HG03039 (cell line): ENCODE measurements around the gene UBQLN3.

Experiments
- ATAC-seq: cut with Tn5 transposase; IDR thresholded peaks from one replicate; pipeline ENCODE4 v1.9.1; 2021; ENCODE audit warnings: mild to moderate bottlenecking, moderate library complexity; ENCODE audit not compliant: unreplicated experiment

UBQLN3 gene

DNA sequence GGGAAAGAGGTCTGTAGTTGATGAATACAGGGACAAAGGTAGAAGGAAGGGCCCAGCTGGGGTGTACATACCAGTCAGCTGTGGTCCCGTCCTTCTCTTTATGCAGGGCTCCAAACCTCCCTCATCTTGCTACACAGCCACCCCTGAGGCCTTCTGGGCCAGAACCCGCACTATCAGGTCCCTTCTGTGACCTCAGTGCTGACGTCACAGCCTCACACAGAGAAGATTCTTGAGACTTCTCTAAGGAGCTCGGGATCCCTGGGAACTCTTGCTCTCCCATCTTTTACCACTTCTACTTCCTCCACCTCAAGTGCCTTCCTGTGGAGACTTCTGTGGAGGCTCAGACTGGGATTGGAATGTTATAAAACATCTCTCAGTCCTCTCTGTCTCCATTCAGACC lies at the start of gene UBQLN3:
UBQLN3 (minus strand) TSS at position 155 of the 400 bp plus-strand sequence. CDS start 399 bp downstream, outside the sequence.
- ATAC-seq = no peak

DNA sequence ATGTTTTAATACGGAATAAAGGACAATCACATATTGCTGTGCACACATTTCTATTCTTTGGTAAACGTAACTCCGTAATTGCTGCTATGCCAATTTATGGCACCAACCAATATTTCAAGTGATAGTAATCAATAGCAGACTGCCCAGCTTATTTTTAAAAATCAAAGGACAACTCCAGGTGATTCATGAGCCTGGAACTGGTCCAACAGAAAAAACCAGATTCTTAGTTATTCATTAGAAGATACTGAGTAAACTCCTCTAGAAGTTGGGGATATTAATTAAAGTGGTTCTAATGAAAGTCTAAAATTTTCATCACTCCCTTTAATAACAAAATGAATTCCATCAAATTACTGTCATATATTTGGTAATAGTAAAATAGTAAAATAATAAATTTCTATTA lies 48.0 kb upstream of the UBQLN3 start:
- ATAC-seq = no peak

DNA sequence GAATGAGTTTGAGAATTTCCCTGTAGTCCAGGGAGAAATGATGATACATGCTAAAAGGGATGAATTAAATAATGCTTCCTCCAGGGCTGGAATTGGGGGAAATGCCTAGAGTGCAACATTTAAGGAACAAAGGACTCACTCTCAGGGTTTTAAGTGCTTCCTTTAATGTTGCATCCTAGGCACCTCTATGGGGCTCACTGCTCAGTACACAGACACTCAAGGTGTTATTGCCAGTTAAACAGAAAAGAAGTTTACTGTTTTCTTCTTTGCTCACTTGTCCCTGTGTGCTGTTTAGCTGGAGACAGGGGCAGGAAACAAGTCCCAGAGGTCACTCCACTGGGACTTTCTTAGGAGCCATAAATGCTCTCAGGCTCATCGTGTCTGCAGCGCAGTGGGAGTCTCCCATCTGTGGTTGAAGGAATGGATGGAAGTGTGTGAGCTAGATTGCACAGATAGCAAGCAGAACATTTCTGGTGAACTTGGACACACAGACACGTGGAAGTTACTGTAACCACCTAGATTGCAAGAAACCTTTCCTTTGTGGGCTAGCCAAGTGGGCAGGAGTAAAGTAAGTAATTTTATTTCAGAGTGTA lies 46.9 kb upstream of the UBQLN3 start:
- no peak for ATAC-seq

DNA sequence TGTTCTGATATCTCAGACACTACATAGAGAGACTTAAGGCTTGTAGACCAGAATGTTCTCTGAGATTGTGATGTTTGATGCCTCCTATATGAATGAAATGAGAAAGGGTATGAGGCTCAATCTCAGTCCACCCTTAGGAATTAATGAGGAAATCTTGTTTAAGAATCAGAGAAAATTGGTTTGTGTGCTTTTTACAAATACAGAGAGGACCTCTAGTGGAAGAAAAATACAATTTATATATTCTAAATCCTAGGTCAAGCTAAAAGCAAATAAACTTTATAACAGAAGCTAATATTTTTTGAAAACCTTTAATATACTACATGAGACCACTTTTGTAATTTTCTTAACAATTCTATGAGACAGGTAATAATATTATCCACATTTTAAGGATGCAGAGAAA lies 43.6 kb upstream of the UBQLN3 start:
- ATAC-seq = no peak

DNA sequence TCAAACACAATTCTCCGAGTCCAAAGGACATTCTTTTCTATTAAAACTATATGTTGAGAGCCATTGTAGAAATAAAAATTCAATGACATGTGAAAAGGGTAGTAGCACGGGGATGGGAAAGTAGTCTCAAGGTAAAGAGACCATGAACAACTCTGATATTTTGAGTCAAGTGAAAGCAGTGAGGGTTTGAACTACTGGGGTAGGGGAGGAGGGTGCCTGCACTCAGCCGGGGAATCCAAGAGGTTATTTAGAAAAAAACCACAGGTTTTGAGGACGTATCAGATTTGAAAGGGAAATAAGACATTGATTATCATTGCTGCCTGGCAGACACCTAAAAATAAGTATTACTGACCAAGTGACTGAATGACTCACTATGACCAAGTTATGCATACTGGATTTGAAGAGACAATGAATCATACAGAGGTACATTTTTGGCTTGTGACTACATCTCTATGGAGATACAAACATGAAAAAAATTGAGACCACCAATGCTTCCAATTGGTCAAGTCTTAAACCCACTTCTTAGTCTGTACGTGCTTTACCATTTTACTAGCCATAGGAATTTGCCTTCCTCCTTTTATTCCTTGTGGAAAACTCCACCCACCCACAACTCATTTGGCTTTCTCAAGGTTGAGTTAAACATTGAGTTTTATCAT lies 40.8 kb upstream of the UBQLN3 start:
- ATAC-seq = no peak

DNA sequence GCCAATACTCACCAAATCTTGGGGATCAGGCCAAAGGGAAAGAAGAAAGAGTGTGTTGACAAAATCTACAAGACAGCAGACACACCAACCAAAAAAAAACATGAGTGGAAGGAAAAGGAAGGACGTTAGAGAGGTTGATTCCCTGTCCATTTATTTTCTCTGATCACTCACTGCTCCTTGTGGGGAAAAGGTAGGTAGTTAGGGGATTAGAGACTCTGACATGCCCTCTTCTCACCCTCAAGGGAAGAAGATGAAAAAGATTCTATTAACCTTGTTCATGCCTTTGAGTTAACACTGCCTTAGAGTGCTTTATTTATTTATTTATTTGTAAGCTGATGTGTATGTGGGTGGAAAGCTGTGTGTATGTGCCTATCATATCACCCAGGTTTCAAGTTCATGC lies 38.7 kb upstream of the UBQLN3 start, which contains the start of gene OR52H1:
OR52H1 (minus strand) TSS at position 101 of the 400 bp plus-strand sequence. CDS start 3,035 bp downstream, outside the sequence.
- ATAC-seq = no peak

DNA sequence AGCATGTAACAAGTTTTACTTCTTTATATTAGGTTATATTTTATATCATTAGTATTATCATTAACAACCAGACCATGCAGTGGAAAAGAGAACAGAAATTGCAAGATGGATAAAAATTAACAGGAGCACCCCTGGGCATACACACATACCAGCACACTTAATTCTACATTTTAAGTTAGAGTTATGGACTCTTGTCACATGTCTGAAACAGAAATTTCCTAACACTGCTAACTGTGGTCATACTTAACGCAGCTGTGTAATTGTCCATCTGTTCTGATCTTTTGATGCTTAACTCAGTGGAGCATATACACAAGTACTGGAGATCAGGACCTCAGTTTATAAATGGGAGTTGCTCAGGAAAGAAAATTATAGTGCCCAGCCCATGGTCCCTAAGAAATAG lies 38.2 kb upstream of the UBQLN3 start:
- no peak for ATAC-seq

DNA sequence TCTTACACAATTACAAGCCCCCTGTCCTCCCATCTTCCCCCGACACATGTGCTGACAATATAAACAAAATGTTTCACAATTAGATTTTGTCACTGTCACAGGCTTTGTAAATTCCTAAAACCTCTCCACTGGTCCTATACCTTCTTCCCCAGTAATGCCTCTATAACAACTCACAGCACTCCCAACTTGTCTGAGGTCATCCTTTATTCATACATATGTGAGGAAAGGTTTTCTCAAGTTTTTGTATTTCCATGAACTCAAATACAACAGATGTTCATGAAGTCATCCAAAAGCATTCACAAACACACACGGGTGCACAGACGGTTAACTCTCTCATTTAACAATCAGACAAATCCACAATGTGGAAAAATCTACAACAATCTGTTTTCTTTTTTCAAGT lies 36.7 kb upstream of the UBQLN3 start:
- ATAC-seq = no peak

DNA sequence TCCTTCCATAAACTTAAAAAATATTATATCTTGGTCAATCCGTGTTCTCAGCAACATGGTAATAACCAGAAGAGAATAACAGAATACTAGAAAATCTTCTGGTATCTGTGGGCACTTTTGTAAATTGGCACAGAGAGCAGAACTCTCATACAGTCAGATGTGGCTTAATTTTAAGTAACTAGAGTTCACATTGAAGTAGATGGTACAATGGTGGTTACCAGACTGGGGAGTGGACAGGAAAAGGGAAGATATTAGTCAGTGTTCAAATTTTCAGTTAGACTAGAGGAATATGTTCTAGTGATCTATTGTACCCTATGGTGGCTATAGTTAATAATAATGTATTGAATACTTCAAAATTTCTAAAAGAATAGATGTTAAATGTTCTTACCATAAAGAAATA lies 31.7 kb upstream of the UBQLN3 start:
- no peak for ATAC-seq

DNA sequence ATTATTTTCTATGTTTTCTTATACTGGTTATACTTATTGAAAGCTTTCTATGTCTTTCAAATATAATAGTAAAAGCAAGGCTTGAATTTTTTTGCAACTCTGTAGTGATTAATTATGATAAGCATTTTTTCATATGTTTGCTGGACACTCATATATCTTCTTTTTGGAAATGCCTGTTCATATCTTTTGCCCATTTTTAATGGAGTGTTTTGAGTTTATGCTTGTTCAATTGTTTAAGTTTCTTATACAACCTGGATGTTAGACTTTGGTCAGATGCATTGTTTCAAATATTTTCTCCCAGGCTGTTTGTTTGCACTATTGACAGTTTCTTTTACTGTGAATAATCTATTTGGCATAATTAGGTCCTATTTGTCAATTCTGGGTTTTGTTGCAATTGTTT lies 26.7 kb upstream of the UBQLN3 start:
- no peak for ATAC-seq

DNA sequence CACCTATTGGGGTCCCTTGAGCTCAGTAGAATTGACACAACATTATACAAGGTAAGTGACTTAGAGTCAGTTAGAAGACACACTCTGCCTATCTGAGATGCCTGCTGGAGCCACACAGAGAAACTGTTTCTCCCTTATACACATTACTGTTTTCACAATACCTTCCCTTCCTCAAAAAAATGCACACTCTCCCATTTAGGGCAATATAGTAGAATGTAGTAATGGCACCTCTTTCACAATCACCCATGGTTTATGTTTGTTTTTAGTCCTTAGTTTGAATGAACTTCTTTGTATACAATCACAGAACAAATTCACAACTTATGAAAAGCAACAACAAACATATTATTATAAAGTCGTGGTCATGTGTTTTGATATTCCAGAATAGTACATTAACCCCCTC lies 24.3 kb upstream of the UBQLN3 start:
- ATAC-seq = no peak

DNA sequence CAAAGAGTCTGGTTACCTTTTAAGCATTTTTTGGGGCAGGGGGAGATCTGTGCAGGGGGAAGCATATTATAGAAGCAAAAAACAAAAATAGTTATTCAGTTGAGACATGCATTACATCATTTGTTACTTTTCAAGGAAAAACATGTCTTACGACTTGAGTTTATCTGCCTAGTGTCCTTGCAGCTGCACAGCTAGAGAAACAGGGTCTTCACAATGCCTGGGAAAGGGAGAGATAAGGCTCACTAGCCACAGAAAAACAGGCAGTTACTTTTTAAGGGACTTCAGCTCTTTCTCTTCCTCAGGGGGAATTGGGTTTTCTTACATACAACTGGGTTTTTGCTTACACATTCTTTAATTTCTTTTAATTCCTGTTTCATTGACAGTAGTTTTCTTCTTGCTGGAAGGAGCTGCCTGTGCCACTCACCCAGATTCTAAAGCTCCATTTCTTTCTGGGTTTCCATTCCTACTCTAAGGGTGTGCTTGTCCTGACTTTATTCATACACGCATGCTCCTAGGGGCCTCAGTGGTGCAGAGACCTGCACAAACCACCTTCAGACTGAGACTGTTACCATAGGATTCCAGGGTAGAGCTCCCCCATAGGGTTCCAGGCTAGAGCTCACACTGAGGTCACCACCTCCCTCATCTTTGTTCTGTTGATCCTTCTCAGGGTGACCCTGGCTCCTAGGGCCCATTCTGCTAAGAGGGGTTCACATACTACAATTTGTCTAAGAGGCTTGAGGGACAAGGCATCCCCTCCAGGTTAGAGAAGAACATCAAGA lies 21.5 kb upstream of the UBQLN3 start:
- no peak for ATAC-seq

DNA sequence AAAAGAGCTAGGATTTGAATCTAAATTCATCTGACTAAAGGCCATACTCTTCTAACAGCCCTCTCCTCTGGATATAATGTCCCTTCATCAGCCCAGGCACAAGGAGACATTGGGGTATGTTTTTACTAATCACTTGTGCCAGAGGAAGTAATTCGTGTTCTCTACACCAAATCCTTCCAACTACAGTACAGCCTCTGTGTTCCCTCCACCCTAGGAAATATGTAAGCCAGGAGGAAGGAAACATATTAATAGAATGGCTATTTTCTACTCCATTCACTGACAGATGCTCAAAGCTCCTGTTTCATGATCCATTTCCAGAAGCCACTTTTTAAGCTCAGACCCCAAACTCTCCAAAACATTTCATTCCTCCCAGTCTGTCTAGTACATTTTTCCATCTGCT lies 18.7 kb upstream of the UBQLN3 start:
- ATAC-seq = no peak

DNA sequence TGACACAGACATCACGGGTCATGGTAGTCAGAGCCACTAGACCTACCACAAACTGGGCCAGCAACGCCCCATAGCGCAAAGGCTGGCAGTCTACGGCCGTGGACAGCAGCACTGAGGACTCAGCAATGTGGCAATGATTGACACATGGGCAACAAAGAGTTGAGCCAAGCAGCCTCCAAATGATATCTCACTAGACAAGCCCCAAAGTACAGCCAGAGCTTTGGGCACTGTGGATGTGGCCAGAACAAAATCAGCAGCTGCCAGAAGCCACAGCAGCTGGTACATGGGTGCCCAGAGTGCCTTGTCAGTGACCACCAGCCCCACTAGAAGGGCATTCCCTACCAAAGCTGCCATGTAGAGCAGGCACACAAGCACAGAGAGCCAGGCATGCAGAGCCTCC lies 18.0 kb upstream of the UBQLN3 start:
- ATAC-seq = no peak

DNA sequence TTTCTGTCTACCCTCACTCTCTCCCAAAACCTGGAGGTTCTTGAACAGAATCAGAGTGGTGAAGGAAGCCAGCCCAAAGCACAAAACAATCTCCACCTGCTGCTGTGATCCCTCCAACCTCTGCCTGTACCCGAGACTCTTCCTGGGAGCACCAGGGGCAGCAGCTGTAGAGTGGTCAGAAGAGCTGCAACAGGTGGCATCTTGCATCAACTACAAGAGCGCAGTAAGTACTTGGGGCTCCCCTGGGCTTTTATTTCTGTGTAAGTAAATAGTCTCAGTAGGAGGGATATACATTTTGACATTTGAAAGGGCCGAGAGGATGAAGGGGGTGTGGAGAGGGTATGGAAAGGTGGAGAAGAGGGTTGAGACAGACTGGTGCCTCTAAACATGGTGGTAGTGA lies 15.0 kb upstream of the UBQLN3 start:
- ATAC-seq = no peak

DNA sequence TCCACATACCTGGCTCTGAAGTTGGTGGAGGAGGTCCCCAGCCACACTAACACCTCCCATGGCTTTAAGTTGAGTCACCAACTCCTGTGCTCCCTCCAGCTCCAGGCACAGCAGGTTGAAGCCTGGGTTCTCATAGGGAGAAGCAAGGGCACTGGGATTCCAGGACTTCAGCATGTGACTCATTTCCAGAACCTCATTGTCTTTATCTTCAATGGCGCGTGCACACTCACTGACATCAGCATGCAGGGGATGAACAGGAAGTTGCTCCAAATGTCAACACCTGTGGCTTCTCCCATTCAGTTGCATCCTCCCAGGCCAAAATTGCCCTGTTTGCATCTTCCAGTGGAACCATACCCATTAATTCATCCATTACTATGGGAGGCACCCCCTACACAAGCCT lies 12.6 kb upstream of the UBQLN3 start:
- no peak for ATAC-seq

DNA sequence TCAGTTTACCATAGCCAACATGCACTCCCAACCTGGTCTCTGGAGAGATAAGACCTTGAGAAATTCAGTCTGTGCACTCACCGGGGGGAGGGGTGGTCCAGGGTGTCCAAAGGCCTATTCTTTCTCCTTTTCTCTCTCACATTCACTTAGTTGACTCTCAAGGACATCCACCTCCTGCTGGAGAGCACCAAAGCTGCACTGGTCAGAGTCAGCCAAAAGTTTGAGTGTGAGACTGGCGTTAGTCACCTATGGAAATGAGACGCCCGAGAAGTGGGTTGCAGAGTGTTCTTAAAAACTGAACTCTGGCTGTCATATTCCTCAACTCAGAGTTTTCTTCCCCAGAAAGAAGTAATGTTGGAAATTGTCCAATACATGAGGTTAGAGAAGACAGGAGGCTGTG lies 11.8 kb upstream of the UBQLN3 start:
- ATAC-seq = no peak

DNA sequence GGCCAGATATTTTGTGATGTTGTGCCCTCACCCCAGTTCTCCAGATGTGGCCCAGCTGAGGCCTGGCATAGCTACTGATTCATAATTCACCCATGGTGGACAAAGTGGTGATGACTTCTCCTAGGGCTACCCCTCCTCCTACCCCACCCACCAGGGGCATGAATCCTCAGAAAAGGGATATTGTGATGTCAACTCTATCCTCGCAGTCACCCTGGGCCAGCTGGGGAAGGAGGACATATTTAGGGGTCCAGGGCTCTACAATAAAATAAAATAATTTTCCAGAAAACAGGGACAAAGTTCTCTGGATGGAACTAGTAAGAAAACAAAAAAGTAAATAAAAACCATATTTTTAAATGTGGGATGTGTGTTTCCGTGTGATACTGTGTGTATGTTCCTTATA lies 6.8 kb upstream of the UBQLN3 start, which contains the start of gene UBQLNL:
UBQLNL (minus strand) TSS at position 101 of the 400 bp plus-strand sequence. CDS start 258 bp downstream, outside the sequence.
- no peak for ATAC-seq

DNA sequence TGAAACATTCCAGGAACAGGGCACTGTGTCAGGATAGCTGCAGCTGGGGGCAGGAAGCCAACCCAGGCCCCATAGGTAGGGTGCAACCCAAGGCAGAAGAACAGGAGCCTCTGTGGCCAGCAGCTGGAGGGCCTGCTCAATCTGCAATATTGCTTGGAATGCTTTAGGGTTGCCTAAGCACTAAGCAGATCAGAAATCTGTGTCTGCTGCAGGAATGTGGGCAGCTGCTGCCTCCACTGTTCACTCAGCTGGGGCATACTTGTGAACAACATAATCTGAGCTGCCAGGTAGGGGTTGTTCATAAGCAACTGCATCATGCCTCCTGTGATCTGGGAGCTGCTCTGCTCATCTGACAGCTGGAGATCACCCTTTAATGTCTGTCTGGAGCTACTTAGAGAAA lies 5.1 kb upstream of the UBQLN3 start:
- no peak for ATAC-seq

DNA sequence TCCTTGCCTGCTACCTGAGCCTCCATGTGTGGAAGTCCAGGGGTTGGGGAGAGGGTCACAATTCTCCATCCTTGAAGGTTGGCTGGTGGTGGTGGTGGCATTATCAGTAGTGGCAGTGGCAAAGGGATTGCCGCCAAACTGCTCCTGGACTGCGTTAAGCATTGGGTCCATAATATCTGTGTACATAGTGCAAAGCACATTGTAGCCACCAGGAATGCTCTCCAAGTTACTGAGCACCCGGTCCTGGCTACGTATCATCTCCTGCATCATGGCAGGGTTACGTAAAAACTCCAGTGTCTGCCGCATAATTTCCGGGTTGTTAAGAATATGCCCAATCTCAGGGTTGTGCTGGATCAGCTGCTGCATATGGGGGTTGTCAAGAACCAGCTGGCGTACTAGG lies 1.2 kb downstream of the UBQLN3 start:
- ATAC-seq = no peak

DNA sequence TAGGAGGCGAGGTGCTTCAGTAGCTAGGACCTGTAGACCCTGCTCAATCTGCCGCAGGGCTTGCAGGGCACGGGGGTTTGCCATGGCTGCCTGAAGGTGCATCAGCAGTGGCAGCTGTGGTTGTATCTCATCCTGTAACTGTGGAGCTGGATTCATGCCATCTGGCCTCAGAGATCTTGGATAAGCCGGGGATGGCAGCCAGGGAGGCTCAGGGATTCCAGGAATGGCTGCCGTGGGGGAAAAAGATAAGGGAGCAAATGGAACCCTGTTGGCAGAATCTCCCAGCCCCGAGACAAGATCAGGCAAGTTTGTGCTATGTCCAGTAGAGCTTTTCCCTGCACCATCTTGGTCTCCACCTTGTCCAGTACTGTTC lies 1.8 kb downstream of the UBQLN3 start:
- no peak for ATAC-seq
